Measurements from ENCODE around the gene PRDM4. TPM values are rescaled to one million over a fixed set of nuclear protein-coding genes. Genes with fewer than 3 reads are reported as not detected.

Gene PRDM4, protein sequence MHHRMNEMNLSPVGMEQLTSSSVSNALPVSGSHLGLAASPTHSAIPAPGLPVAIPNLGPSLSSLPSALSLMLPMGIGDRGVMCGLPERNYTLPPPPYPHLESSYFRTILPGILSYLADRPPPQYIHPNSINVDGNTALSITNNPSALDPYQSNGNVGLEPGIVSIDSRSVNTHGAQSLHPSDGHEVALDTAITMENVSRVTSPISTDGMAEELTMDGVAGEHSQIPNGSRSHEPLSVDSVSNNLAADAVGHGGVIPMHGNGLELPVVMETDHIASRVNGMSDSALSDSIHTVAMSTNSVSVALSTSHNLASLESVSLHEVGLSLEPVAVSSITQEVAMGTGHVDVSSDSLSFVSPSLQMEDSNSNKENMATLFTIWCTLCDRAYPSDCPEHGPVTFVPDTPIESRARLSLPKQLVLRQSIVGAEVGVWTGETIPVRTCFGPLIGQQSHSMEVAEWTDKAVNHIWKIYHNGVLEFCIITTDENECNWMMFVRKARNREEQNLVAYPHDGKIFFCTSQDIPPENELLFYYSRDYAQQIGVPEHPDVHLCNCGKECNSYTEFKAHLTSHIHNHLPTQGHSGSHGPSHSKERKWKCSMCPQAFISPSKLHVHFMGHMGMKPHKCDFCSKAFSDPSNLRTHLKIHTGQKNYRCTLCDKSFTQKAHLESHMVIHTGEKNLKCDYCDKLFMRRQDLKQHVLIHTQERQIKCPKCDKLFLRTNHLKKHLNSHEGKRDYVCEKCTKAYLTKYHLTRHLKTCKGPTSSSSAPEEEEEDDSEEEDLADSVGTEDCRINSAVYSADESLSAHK
- 25.1 TPM for polyA plus RNA-seq (2013, experiment 1 of 2)
- 24.5 TPM for polyA plus RNA-seq (2013, experiment 2 of 2)

- peak within 1 kb of the TSS; percentile 80 for H4K91ac ChIP-seq (ENCODE audit: low read length)
- peak within 1 kb of the TSS; percentile 81 for H2BK5ac ChIP-seq (ENCODE audit: low read depth, low read length, poor library complexity, severe bottlenecking)
- peak within 1 kb of the TSS; percentile 91 to 99 for H3K4me3 ChIP-seq (ENCODE audit: insufficient read depth in 1 of 2, low read depth in 1 of 2, low read length in 2 of 2)
- no peaks in the 10 kb centered on the region for H3K27me3 ChIP-seq (ENCODE audit: control insufficient read depth in 1 of 2, insufficient read depth in 1 of 2, low read length in 2 of 2)
- peak within 1 kb of the TSS; percentile 53 for H2AK5ac ChIP-seq (ENCODE audit: low read length, severe bottlenecking)
- H3K4me2 ChIP-seq (ENCODE audit: low read length, poor library complexity, severe bottlenecking), result peak within 1 kb of the TSS; percentile 98
- peak within 1 kb of the TSS; percentile 77 for H2AFZ ChIP-seq (ENCODE audit: low read depth, low read length)
- DNase-seq, result peak; percentile 94
- H3K9ac ChIP-seq (ENCODE audit: low read length), result peak within 1 kb of the TSS; percentile 99
- peak within 1 kb of the TSS in 1 of 2 experiments; percentile 31 for H2BK12ac ChIP-seq (ENCODE audit: low read length in 2 of 2)
- H2BK15ac ChIP-seq (ENCODE audit: low read depth, poor library complexity, severe bottlenecking), result peak within 1 kb of the TSS; percentile 89
- no peaks in the 10 kb centered on the region for H3K9me3 ChIP-seq (ENCODE audit: control insufficient read depth, low read length)
- peaks cover 9% of the 10 kb centered on the region for H3K4me1 ChIP-seq (ENCODE audit: control insufficient read depth, insufficient read depth, low read depth, low read length)
- peaks cover 7 to 31% of the 10 kb centered on the region in 2 experiments for H3K36me3 ChIP-seq (ENCODE audit: control insufficient read depth in 1 of 2, insufficient read depth in 2 of 2, low read depth in 1 of 2, low read length in 2 of 2)
- peaks cover 5% of the 10 kb centered on the region for H3K79me1 ChIP-seq (replicated peaks; ENCODE audit: low read length, poor library complexity, severe bottlenecking)
- peak within 1 kb of the TSS; percentile 89 for H2BK120ac ChIP-seq (ENCODE audit: low read depth, low read length)
- WGBS, result under 1% methylated on average over 75 of the region's 83 CpGs
- H4K8ac ChIP-seq (ENCODE audit: low read length), result peak within 1 kb of the TSS; percentile 82
- peak within 1 kb of the TSS in 1 of 2 experiments; percentile 24 for H3K23ac ChIP-seq (ENCODE audit: low read length in 2 of 2)
- peak within 1 kb of the TSS; percentile 44 to 95 for H3K14ac ChIP-seq (ENCODE audit: low read length in 2 of 2)
- H3K27ac ChIP-seq (ENCODE audit: low read length, poor library complexity, severe bottlenecking), result peak within 1 kb of the TSS; percentile 79
- H3K4ac ChIP-seq (ENCODE audit: low read depth in 1 of 2, low read length in 2 of 2), result peak within 1 kb of the TSS; percentile 75 to 97
- H3K18ac ChIP-seq (ENCODE audit: low read depth in 1 of 2, low read length in 2 of 2), result peak within 1 kb of the TSS; percentile 89 to 92
Observed at GRCh38 chr12:107760809-107761501, at the start of gene PRDM4. TSS of gene PRDM4 (minus strand) at chr12:107761137. CDS start at chr12:107760515, 622 bp downstream.

- no peak overlapping the region for H3K27ac ChIP-seq (ENCODE audit: low read length, poor library complexity, severe bottlenecking)
- no peak overlapping the region for H2BK5ac ChIP-seq (ENCODE audit: low read depth, low read length, poor library complexity, severe bottlenecking)
- H3K79me1 ChIP-seq (replicated peaks; ENCODE audit: low read length, poor library complexity, severe bottlenecking), result no peaks in the 10 kb centered on the region
- no peak overlapping the region for H3K4me3 ChIP-seq (ENCODE audit: insufficient read depth in 1 of 2, low read depth in 1 of 2, low read length in 2 of 2)
- H3K36me3 ChIP-seq (ENCODE audit: control insufficient read depth in 1 of 2, insufficient read depth in 2 of 2, low read depth in 1 of 2, low read length in 2 of 2), result no peaks in the 10 kb centered on the region
- H3K23ac ChIP-seq (ENCODE audit: low read length in 2 of 2), result no peak overlapping the region
- H3K4ac ChIP-seq (ENCODE audit: low read depth in 1 of 2, low read length in 2 of 2), result no peak overlapping the region
- no peak overlapping the region for H4K8ac ChIP-seq (ENCODE audit: low read length)
- no peak overlapping the region for H2AK5ac ChIP-seq (ENCODE audit: low read length, severe bottlenecking)
- no peaks in the 10 kb centered on the region for H3K9me3 ChIP-seq (ENCODE audit: control insufficient read depth, low read length)
- no peak overlapping the region for H3K4me2 ChIP-seq (ENCODE audit: low read length, poor library complexity, severe bottlenecking)
- peak overlapping the region; percentile 39 for H2AFZ ChIP-seq (ENCODE audit: low read depth, low read length)
- no peak overlapping the region for H2BK120ac ChIP-seq (ENCODE audit: low read depth, low read length)
- no peak overlapping the region for H2BK15ac ChIP-seq (ENCODE audit: low read depth, poor library complexity, severe bottlenecking)
- no peak overlapping the region for H4K91ac ChIP-seq (ENCODE audit: low read length)
- no peaks in the 10 kb centered on the region for H3K4me1 ChIP-seq (ENCODE audit: control insufficient read depth, insufficient read depth, low read depth, low read length)
- H3K9ac ChIP-seq (ENCODE audit: low read length), result no peak overlapping the region
- no peak for DNase-seq
- WGBS, result 26% methylated on average over 3 of the region's 3 CpGs
- H3K18ac ChIP-seq (ENCODE audit: low read depth in 1 of 2, low read length in 2 of 2), result no peak overlapping the region
- no peak overlapping the region for H2BK12ac ChIP-seq (ENCODE audit: low read length in 2 of 2)
- no peaks in the 10 kb centered on the region for H3K27me3 ChIP-seq (ENCODE audit: control insufficient read depth in 1 of 2, insufficient read depth in 1 of 2, low read length in 2 of 2)
- no peak overlapping the region for H3K14ac ChIP-seq (ENCODE audit: low read length in 2 of 2)
Observed at GRCh38 chr12:107807471-107808150, 46.7 kb upstream of the PRDM4 start.

- no peak overlapping the region for H2AFZ ChIP-seq (ENCODE audit: low read depth, low read length)
- H3K9me3 ChIP-seq (ENCODE audit: control insufficient read depth, low read length), result no peaks in the 10 kb centered on the region
- H2AK5ac ChIP-seq (ENCODE audit: low read length, severe bottlenecking), result no peak overlapping the region
- no peak overlapping the region for H3K9ac ChIP-seq (ENCODE audit: low read length)
- H2BK5ac ChIP-seq (ENCODE audit: low read depth, low read length, poor library complexity, severe bottlenecking), result no peak overlapping the region
- H3K79me1 ChIP-seq (replicated peaks; ENCODE audit: low read length, poor library complexity, severe bottlenecking), result no peaks in the 10 kb centered on the region
- no peak overlapping the region for H3K14ac ChIP-seq (ENCODE audit: low read length in 2 of 2)
- H3K4me2 ChIP-seq (ENCODE audit: low read length, poor library complexity, severe bottlenecking), result no peak overlapping the region
- H3K4me1 ChIP-seq (ENCODE audit: control insufficient read depth, insufficient read depth, low read depth, low read length), result no peaks in the 10 kb centered on the region
- no peak for DNase-seq
- no peak overlapping the region for H3K18ac ChIP-seq (ENCODE audit: low read depth in 1 of 2, low read length in 2 of 2)
- no peak overlapping the region for H2BK12ac ChIP-seq (ENCODE audit: low read length in 2 of 2)
- H2BK15ac ChIP-seq (ENCODE audit: low read depth, poor library complexity, severe bottlenecking), result no peak overlapping the region
- H3K23ac ChIP-seq (ENCODE audit: low read length in 2 of 2), result no peak overlapping the region
- H3K27ac ChIP-seq (ENCODE audit: low read length, poor library complexity, severe bottlenecking), result no peak overlapping the region
- no peak overlapping the region for H3K4ac ChIP-seq (ENCODE audit: low read depth in 1 of 2, low read length in 2 of 2)
- H3K4me3 ChIP-seq (ENCODE audit: insufficient read depth in 1 of 2, low read depth in 1 of 2, low read length in 2 of 2), result no peak overlapping the region
- no peaks in the 10 kb centered on the region for H3K36me3 ChIP-seq (ENCODE audit: control insufficient read depth in 1 of 2, insufficient read depth in 2 of 2, low read depth in 1 of 2, low read length in 2 of 2)
- no peak overlapping the region for H4K8ac ChIP-seq (ENCODE audit: low read length)
- H4K91ac ChIP-seq (ENCODE audit: low read length), result no peak overlapping the region
- no peaks in the 10 kb centered on the region for H3K27me3 ChIP-seq (ENCODE audit: control insufficient read depth in 1 of 2, insufficient read depth in 1 of 2, low read length in 2 of 2)
- 73% methylated on average over 22 of the region's 22 CpGs for WGBS
- no peak overlapping the region for H2BK120ac ChIP-seq (ENCODE audit: low read depth, low read length)
Observed at GRCh38 chr12:107805488-107806180, 44.7 kb upstream of the PRDM4 start.
